Right cardiac atrium (tissue), 5 donors: ENCODE measurements around the gene TBXAS1. TPM values are rescaled to one million over a fixed set of nuclear protein-coding genes. Genes with fewer than 3 reads are reported as not detected.
A peak's percentile ranks its signal among the peaks of the same experiment; 100 is the strongest.

Source experiments
- ATAC-seq, 2 donors: fragments of 200-7000 bp; cut with Tn5 transposase; one replicate each; pipeline versions ENCODE4 v1.8.0 to v1.9.1; 2020; ENCODE audit warnings: moderate library complexity in 2 of 2, mild to moderate bottlenecking in 1 of 2
- DNase-seq, 3 donors: peaks; one replicate each; pipeline ENCODE4 v3.0.0-alpha.2; 2020
- H3K27ac ChIP-seq: one replicate; pipeline ENCODE4 v1.5.1; 2013; ENCODE audit warnings: mild to moderate bottlenecking, low read length, control low read depth, moderate library complexity
- H3K27me3 ChIP-seq: one replicate; pipeline ENCODE4 v1.6.1; 2013; ENCODE audit not compliant: control insufficient read depth, insufficient read depth
- H3K4me1 ChIP-seq: one replicate; pipeline ENCODE4 v1.6.1; 2013; ENCODE audit warnings: low read length; ENCODE audit not compliant: control insufficient read depth, insufficient read depth
- H3K4me3 ChIP-seq: one replicate; pipeline ENCODE4 v1.5.1; 2013; ENCODE audit warnings: low read length, control low read depth
- H3K9me3 ChIP-seq: one replicate; pipeline ENCODE4 v1.6.1; 2013; ENCODE audit warnings: low read length; ENCODE audit not compliant: control insufficient read depth
- WGBS: extraction: QIAGEN DNeasy Blood & Tissue Kit; methylation state at CpG from one replicate; pipeline ENCODE4 v1.1.7; 2013; 5-methylcytosine and 5-hydroxymethylcytosine counted together
- intact Hi-C, 4 donors: fragments of 100-400 bp; cut with DNase I; formaldehyde crosslinking; loops; one replicate each; pipeline versions ENCODE4 v1.11.0 to v1.14.0; 2022 to 2023
- polyA plus RNA-seq: library from polyadenylated mRNA; stranded (reverse); fragments of 200-250 nt; gene quantifications from one replicate; pipeline ENCODE4 v1.2.3, GENCODE V29; 2013
- total RNA-seq, 4 donors: library from RNA; stranded (reverse); fragmentation: NEBNext Ultra II Directional; extraction: Animal tissue kit (Norgen Biotek cat#: 25700); gene quantifications; one replicate each; pipeline ENCODE4 v1.2.1, GENCODE V29; 2021
- donor health status: healthy with polysubstance abuse.
- donor health status: DM: no; HTN: yes; CAD: no.
- donor health status: DM: no; HTN: no; CAD: no.
- donor health status: DM: no; HTN: yes; CAD: no; lungs with severe emphysema.
- donor health status: DM: yes; HTN: yes; CAD: no.

The TBXAS1 gene
- total and polyA plus RNA-seq, 5 donors = 3.1 to 9.1 (median 6.8) TPM

DNA sequence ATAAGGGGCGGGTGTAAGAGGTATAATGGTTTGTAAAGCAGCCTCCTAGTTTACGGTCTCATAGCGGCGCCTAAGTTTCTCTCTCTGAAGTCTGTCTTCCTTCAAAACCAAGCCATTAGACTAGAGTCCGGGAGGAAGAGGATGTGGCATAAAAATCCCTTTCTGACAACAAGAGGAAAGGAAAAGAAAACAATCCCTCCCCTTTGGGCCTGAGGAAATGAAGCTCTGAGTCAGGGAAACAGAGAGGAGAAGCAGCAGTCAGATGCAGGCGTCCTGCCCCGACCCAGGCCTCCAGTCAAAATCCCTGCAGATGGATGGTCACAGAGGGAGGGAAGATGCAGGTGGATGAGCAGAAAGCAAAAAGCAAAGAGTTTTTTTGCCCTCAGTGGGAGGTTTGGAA, 210.0 kb downstream of the TBXAS1 start:
- Histone ChIP-seq H3K4me1 (peaks cover 2% of the 10 kb centered on the region), H3K27me3 (no peaks in the 10 kb centered on the region), H3K4me3 (no peak overlapping the region), H3K9me3 (no peaks in the 10 kb centered on the region), H3K27ac (peak overlapping the region; percentile 14)
- intact Hi-C loops = no loop called here
- 74% methylated on average over 7 of the region's 7 CpGs for WGBS
- DNase-seq (no peak), ATAC-seq (peak; percentile 28 to 75)

DNA sequence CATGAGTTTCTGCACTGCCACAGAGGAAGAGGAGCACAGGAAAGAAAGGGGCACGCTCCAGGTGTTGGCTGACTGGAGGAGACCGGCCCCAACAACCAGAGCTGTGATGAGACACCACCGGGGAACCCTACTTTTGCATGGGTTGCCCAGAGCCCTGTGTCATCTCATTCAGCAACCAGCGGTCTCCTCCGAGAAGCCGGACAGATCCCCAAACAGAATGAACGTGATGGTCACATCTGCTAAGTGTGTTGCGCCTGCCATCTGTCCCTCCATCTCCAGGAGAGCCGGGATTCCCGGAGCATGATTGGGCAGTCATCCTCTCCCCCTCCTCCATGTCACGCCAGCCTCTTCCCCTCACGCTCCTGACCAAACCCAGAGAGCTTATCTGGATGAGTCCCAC, 210.8 kb downstream of the TBXAS1 start:
- intact Hi-C loops = no loop called here
- Histone ChIP-seq H3K27me3 (no peaks in the 10 kb centered on the region), H3K9me3 (no peaks in the 10 kb centered on the region), H3K4me3 (no peak overlapping the region), H3K4me1 (peaks cover 2% of the 10 kb centered on the region), H3K27ac (no peak overlapping the region)
- DNase-seq (no peak), ATAC-seq (no peak)
- WGBS = 97% methylated on average over 12 of the region's 12 CpGs

DNA sequence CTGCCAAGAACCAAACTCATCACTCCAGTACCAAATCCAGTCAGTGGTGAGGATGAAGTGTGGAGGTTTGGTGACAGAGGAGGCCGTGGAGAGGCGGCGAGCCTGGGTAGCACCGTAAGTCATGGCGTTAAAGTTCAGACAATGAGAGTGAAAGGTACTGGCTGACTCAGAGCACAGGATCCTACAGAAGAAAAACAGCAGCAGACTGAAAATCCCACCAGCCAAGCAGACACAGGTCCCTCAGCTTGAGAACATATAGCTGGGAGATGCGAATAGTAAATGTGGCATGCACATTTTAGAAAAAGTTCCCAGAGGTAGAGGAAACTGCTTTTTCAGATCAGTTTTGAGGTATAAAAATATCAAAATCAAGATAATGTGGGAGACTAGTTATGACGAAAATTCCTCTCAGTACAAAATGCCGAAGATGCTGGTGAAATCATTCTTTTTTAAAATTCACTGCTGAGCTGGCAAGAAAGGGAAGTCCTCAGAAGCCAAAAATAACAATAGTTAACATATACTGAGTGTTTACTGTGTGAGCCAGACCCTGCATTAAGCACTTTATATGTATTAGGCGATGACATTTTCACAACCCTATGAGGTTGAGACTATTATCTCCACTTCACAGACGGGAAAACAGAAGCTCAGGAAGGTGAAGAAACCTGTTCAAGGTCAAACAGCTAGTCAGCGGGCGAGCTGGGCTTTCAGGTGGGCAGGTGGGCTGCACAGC, 212.8 kb downstream of the TBXAS1 start:
- no peaks in the 10 kb centered on the region for H3K27me3 ChIP-seq

DNA sequence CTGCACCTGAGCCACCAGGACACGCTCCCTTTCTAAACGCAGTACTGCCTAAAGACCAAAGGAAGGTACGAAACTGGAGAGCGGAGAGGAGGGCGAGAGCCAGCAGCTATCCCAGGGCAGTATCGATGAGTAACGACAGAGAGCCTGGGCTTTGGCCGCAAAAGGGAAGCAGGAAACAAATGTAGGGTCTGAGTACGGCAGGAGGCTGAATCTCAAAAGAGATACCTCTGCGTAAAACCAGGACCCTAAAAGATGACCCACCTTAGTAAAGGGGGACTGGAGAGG, 213.3 kb downstream of the TBXAS1 start:
- ATAC-seq = no peak
- no peak for DNase-seq
- Histone ChIP-seq H3K4me1 (peaks cover 2% of the 10 kb centered on the region), H3K27ac (no peak overlapping the region), H3K4me3 (no peak overlapping the region), H3K9me3 (no peaks in the 10 kb centered on the region), H3K27me3 (no peaks in the 10 kb centered on the region)
- WGBS = 90% methylated on average over 10 of the region's 10 CpGs
- intact Hi-C loops = no loop called here

More for the DNA sequence above, 212.8 kb downstream of the TBXAS1 start:
- H3K4me3 ChIP-seq = no peak overlapping the region
- peaks cover 2% of the 10 kb centered on the region for H3K4me1 ChIP-seq
- no peak overlapping the region for H3K27ac ChIP-seq
- H3K9me3 ChIP-seq = no peaks in the 10 kb centered on the region
- 86% methylated on average over 12 of the region's 12 CpGs for WGBS
- ATAC-seq = no peak
- intact Hi-C loops = no loop called here
- DNase-seq = no peak

DNA sequence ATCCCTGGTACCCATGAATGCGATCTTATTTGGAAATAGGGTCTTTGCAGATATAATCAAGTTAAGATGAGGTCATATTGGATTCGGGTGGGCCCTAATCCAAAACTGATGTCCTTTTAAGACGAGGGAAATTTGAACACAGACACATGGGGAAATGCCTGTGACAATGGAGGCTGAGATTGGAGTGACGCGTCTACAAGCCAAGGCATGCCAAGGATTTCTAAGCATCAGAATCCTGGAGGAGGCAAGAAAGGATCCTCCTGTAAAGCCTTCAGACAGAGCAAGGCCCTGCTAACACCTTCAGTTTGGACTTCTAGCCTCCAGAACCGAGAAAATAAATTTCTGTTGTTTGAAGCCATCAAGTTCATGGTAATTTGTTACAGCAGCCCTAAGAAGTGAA, 215.2 kb downstream of the TBXAS1 start:
- ATAC-seq (no peak), DNase-seq (no peak)
- Histone ChIP-seq H3K4me1 (peaks cover 3% of the 10 kb centered on the region), H3K27ac (no peak overlapping the region), H3K4me3 (no peak overlapping the region), H3K27me3 (no peaks in the 10 kb centered on the region), H3K9me3 (no peaks in the 10 kb centered on the region)
- 94% methylated on average over 6 of the region's 6 CpGs for WGBS
- intact Hi-C loops = no loop called here

DNA sequence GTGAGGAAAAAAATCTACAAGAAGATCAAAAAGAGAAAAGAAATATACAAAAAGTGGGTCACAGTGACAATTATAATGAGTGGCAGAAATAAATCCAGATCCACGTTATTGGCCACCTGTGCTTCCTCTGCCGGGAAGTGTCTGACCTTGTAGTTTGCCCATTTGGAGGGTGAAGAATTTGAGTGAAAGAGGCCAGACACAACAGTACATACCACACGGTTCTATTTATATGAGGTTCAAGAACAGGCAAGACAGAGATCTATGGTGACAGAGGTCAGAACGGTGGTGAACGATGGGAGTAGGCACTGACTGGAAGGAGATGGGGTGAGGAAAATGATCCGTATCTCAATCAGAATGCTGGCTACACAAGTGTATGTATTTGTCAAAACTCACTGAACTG, 216.6 kb downstream of the TBXAS1 start:
- DNase-seq = no peak
- no peaks in the 10 kb centered on the region for H3K9me3 ChIP-seq
- peaks cover 8% of the 10 kb centered on the region for H3K4me1 ChIP-seq
- H3K27ac ChIP-seq = no peak overlapping the region
- H3K4me3 ChIP-seq = no peak overlapping the region
- no peak for ATAC-seq
- intact Hi-C loops = no loop called here
- WGBS = 55% methylated on average over 6 of the region's 6 CpGs
- H3K27me3 ChIP-seq = no peaks in the 10 kb centered on the region

DNA sequence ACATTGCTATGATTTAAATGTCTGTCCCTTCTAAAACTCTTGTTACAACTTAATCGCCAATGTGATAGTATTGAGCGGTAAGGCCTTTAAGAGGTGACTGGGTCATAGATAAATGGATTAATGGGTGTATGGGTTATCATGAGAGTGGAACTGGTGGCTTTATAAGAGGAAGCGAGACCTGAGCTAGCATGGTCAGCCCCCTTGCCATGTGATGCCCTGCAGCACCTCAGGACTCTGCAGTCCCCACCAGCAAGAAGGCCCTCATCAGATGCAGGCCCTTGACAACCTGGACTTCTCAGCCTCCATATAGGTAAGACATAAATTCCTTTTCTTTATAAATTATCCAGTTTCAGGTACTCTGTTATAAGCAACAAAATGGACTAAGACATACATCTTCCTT, 218.1 kb downstream of the TBXAS1 start:
- 99% methylated on average over 3 of the region's 3 CpGs for WGBS
- no peaks in the 10 kb centered on the region for H3K27me3 ChIP-seq
- no peak overlapping the region for H3K4me3 ChIP-seq
- intact Hi-C loops = no loop called here
- H3K27ac ChIP-seq = no peak overlapping the region
- H3K9me3 ChIP-seq = no peaks in the 10 kb centered on the region
- ATAC-seq = no peak
- DNase-seq = no peak
- peaks cover 8% of the 10 kb centered on the region for H3K4me1 ChIP-seq

DNA sequence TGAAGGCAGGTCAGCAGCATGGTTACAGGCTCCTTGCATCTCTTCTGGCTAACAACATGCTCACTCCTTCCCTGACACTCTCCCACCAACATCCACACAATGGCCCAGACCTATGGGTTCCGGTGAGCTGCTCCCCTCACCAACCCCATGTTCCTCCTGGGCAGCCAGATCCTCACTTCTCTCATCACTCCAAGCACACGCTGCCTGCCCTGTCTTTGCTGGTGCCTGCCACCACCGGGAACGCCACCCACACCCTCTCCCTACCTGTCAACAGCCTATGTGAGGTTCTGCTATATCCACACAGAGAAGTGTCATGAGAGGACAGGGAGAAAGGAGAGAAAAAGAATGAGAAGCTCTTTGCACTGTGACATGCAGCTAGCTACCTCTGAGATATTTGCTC, 219.1 kb downstream of the TBXAS1 start:
- DNase-seq (peak in 2 of 3 donors; percentile 64 to 69), ATAC-seq (peak in 1 of 2 donors; percentile 80)
- peaks cover 8% of the 10 kb centered on the region for H3K4me1 ChIP-seq
- intact Hi-C loops = no loop called here
- H3K27ac ChIP-seq = no peak overlapping the region
- no peaks in the 10 kb centered on the region for H3K9me3 ChIP-seq
- no peak overlapping the region for H3K4me3 ChIP-seq
- 75% methylated on average over 4 of the region's 4 CpGs for WGBS
- H3K27me3 ChIP-seq = no peaks in the 10 kb centered on the region

DNA sequence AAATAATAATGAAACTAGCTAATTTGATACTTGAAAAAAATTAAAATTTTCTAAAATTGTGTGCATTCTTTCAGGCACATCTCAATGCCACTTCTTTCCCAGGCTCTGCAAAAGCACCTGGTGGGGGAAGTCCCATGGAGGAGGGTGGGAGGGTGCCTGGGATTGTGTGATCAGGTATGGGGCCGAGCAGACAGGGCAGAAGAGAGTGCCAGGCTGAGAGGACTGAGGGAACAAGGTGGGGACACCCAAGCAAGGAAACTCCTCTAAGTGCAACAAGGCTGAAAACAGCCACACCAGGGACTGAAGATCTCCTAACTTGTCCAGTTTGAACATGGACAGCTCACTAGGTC, 219.9 kb downstream of the TBXAS1 start:
- 67% methylated on average over 1 of the region's 1 CpG for WGBS
- Histone ChIP-seq H3K9me3 (no peaks in the 10 kb centered on the region), H3K4me1 (peaks cover 8% of the 10 kb centered on the region), H3K27me3 (no peaks in the 10 kb centered on the region), H3K4me3 (no peak overlapping the region), H3K27ac (peak overlapping the region; percentile 64)
- intact Hi-C loops = no loop called here
- DNase-seq (no peak), ATAC-seq (peak in 1 of 2 donors; percentile 8)

DNA sequence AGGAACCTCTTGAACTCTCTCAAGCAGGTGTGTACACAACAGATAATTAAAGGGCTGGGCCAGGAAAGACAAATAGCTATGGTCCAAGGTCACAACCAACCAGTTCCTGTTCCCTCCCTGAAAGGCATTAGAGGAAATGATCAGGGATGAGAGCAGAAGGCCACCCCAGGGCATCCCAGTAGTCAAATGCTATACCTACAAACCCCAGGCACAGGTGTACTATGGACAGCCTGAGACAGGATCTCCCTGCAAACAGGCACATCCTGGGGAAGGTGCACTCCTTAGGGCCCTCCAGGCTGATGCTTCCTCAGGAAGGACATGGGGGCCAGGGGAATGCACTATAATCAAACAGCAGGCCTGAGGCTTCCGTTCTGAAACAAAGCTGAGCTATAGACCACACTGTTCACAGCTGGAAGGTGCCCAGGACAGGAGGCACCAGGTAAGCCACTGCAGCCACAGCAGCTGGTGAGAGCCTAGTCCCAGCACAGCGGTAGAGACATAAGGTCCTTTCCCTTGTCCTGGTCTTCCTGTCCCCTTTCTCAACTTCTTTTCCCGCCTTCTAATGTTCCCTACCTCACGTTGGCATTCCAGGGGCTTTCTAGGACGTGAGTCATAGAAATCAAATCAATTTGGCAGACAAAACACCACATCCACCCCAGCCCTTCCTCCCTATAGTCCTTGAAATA, 220.4 kb downstream of the TBXAS1 start:
- Histone ChIP-seq H3K9me3 (no peaks in the 10 kb centered on the region), H3K4me3 (no peak overlapping the region), H3K27me3 (no peaks in the 10 kb centered on the region), H3K4me1 (peaks cover 8% of the 10 kb centered on the region), H3K27ac (peak overlapping the region; percentile 64)
- WGBS = 62% methylated on average over 5 of the region's 5 CpGs
- intact Hi-C loops = no loop called here
- DNase-seq (no peak), ATAC-seq (peak; percentile 54 to 86)

DNA sequence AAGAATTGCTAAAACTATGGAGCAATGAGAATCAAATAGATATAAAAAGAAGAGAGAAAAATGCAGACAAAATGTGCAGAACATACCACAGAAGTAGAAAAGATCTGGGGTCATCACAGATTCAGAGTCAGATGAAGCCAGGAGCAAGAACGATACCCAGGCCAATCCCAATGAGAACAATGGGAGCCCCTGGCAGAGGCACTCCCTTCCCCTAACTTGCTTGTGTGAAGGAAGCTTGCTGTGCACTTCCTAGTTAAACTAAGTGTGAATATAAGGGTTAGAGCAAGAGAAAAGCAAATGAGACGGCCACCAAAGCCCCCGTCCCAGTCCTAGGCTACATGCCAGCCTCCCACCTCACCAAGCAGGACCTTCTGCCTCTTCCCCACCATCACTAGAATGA, 221.0 kb downstream of the TBXAS1 start:
- ATAC-seq = peak; percentile 46 to 80
- intact Hi-C loops = no loop called here
- peak overlapping the region; percentile 73 for H3K27ac ChIP-seq
- H3K9me3 ChIP-seq = no peaks in the 10 kb centered on the region
- 67% methylated on average over 3 of the region's 3 CpGs for WGBS
- peaks cover 8% of the 10 kb centered on the region for H3K4me1 ChIP-seq
- DNase-seq = no peak
- H3K27me3 ChIP-seq = no peaks in the 10 kb centered on the region
- H3K4me3 ChIP-seq = no peak overlapping the region

DNA sequence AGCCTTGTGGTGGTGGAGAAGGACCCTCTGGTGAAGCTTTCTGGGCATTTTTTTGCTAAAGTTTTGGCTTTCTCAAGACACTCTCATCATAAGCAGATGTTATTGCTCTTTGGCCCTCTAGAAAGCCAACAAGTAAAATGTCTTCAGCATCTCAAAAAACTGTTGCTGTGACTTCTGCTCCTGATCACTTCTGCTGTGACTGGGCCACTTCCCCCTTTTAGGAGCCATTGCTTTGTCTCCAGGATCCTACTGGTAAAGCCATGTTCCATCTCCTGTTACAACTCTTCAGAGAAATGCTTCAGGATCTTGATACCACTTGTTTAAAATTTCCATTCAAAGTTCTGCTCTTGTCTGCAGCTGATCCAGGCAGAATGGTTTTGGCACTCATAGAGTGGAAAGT, 222.8 kb downstream of the TBXAS1 start:
- H3K27ac ChIP-seq = no peak overlapping the region
- H3K4me1 ChIP-seq = peaks cover 8% of the 10 kb centered on the region
- no peak for ATAC-seq
- no peak overlapping the region for H3K4me3 ChIP-seq
- no peaks in the 10 kb centered on the region for H3K9me3 ChIP-seq
- H3K27me3 ChIP-seq = no peaks in the 10 kb centered on the region
- no peak for DNase-seq
- intact Hi-C loops = no loop called here
